Measurements from ENCODE around the gene FHIT.

- TF ChIP-seq EZH2 (IDR thresholded peaks at IDR 0.05; ENCODE audit: borderline replicate concordance) (no peak), CTCF (IDR thresholded peaks at IDR 0.05; ENCODE audit: poor library complexity) (no peak)
These were observed 1301.9 kb downstream of the FHIT start for GRCh38 chr3:59949311-59949710.

Measured in hepatocyte (in vitro differentiated cells).